ENCODE results near the gene SLC23A2. TPM values are rescaled to one million over a fixed set of nuclear protein-coding genes. Genes with fewer than 3 reads are reported as not detected.

Gene SLC23A2
- total RNA-seq, 4 donors from 2014 or later = 3.6 to 15.1 (median 11.1) TPM

- WGBS, 2 donors = 69 to 80% methylated on average over 4 of the region's 4 CpGs
- Histone ChIP-seq H3K4me1 (peaks cover 0 to 14% (median 4%) of the 10 kb centered on the region in 3 donors), H3K4me3 (no peak overlapping the region), H3K36me3 (peaks cover 0 to 78% (median 0%) of the 10 kb centered on the region in 3 donors), H3K27ac (no peak overlapping the region), H3K9me3 (no peaks in the 10 kb centered on the region), H3K27me3 (no peaks in the 10 kb centered on the region)
- no peak for DNase-seq
- no peak for TF ChIP-seq POLR2A (IDR thresholded peaks at IDR 0.05)
- no peak for TF ChIP-seq CTCF (IDR thresholded peaks at IDR 0.05)
- intact Hi-C loops (cut with DNase I) = no loop called here
These were observed 137.0 kb downstream of the SLC23A2 start for GRCh38 chr20:4864311-4864752.

- H3K27ac ChIP-seq = no peak overlapping the region
- H3K27me3 ChIP-seq = no peaks in the 10 kb centered on the region
- H3K4me1 ChIP-seq = peaks cover 0 to 14% (median 4%) of the 10 kb centered on the region in 3 donors
- no peak for TF ChIP-seq POLR2A (IDR thresholded peaks at IDR 0.05)
- TF ChIP-seq CTCF (IDR thresholded peaks at IDR 0.05) = no peak
- no peak overlapping the region for H3K4me3 ChIP-seq
- peaks cover 0 to 84% (median 0%) of the 10 kb centered on the region in 3 donors for H3K36me3 ChIP-seq
- intact Hi-C loops (cut with DNase I) = no loop called here
- no peak for DNase-seq
- 94 to 98% methylated on average over 7 to 13 of the region's 14 CpGs for WGBS, 2 donors
- no peaks in the 10 kb centered on the region for H3K9me3 ChIP-seq
These were observed 138.6 kb downstream of the SLC23A2 start for GRCh38 chr20:4862661-4863060.

- H3K9me3 ChIP-seq = no peaks in the 10 kb centered on the region
- peaks cover 0 to 91% (median under 1%) of the 10 kb centered on the region in 3 donors for H3K36me3 ChIP-seq
- H3K27ac ChIP-seq = no peak overlapping the region
- peaks cover 0 to 8% (median 4%) of the 10 kb centered on the region in 3 donors for H3K4me1 ChIP-seq
- no peaks in the 10 kb centered on the region for H3K27me3 ChIP-seq
- intact Hi-C loops (cut with DNase I) = no loop called here
- no peak for DNase-seq
- WGBS, 2 donors = 85 to 90% methylated on average over 11 of the region's 11 CpGs
- no peak overlapping the region for H3K4me3 ChIP-seq
- TF ChIP-seq CTCF (IDR thresholded peaks at IDR 0.05) = no peak
- no peak for TF ChIP-seq POLR2A (IDR thresholded peaks at IDR 0.05)
These were observed 139.3 kb downstream of the SLC23A2 start for GRCh38 chr20:4861961-4862360.

GRCh38 chr20:4858000-4858399 lies 143.3 kb downstream of the SLC23A2 start:
- H3K36me3 ChIP-seq = peaks cover 0 to 100% (median 8%) of the 10 kb centered on the region in 3 donors
- intact Hi-C loops (cut with DNase I) = no loop called here
- WGBS, 2 donors = 93 to 97% methylated on average over 3 of the region's 3 CpGs
- H3K9me3 ChIP-seq = no peaks in the 10 kb centered on the region
- no peaks in the 10 kb centered on the region for H3K27me3 ChIP-seq
- TF ChIP-seq CTCF (IDR thresholded peaks at IDR 0.05) = no peak
- TF ChIP-seq POLR2A (IDR thresholded peaks at IDR 0.05) = no peak
- H3K27ac ChIP-seq = no peak overlapping the region
- no peaks in the 10 kb centered on the region for H3K4me1 ChIP-seq
- no peak for DNase-seq
- no peak overlapping the region for H3K4me3 ChIP-seq

GRCh38 chr20:4856022-4856755 lies 145.1 kb downstream of the SLC23A2 start:
- 90 to 93% methylated on average over 14 to 15 of the region's 19 CpGs for WGBS, 2 donors
- TF ChIP-seq CTCF (IDR thresholded peaks at IDR 0.05) (no peak), POLR2A (IDR thresholded peaks at IDR 0.05) (no peak)

More at GRCh38 chr20:4856022-4856755, 145.1 kb downstream of the SLC23A2 start:
- Histone ChIP-seq H3K27me3 (no peaks in the 10 kb centered on the region), H3K27ac (no peak overlapping the region), H3K4me1 (no peaks in the 10 kb centered on the region), H3K36me3 (peaks cover 0 to 86% (median 8%) of the 10 kb centered on the region in 3 donors), H3K4me3 (no peak overlapping the region), H3K9me3 (no peaks in the 10 kb centered on the region)
- no peak for DNase-seq
- intact Hi-C loops (cut with DNase I) = no loop called here
